Peyer's patch (tissue), 4 donors: ENCODE results near the gene FNBP1L.

Source experiments
- POLR2A ChIP-seq, 2 donors: fragments of 450-650 bp; IDR thresholded peaks; one replicate each; pipeline ENCODE4 v1.5.1; 2017; ENCODE audit warnings: antibody characterized with exemption in 2 of 2, mild to moderate bottlenecking in 2 of 2, moderate library complexity in 2 of 2
- TF ChIP-seq, protein P1 (sequence below), 6 experiments: fragments of 450-650 bp in 4 of 6; fragments of 200-600 bp in 2 of 6; sonication (generic) in 1 of 6; IDR thresholded peaks; one replicate each; pipeline ENCODE4 v1.5.1; 2017 to 2019; ENCODE audit warnings: antibody characterized with exemption in 6 of 6, mild to moderate bottlenecking in 3 of 6, moderate library complexity in 1 of 6

- TF ChIP-seq, protein P1, sequence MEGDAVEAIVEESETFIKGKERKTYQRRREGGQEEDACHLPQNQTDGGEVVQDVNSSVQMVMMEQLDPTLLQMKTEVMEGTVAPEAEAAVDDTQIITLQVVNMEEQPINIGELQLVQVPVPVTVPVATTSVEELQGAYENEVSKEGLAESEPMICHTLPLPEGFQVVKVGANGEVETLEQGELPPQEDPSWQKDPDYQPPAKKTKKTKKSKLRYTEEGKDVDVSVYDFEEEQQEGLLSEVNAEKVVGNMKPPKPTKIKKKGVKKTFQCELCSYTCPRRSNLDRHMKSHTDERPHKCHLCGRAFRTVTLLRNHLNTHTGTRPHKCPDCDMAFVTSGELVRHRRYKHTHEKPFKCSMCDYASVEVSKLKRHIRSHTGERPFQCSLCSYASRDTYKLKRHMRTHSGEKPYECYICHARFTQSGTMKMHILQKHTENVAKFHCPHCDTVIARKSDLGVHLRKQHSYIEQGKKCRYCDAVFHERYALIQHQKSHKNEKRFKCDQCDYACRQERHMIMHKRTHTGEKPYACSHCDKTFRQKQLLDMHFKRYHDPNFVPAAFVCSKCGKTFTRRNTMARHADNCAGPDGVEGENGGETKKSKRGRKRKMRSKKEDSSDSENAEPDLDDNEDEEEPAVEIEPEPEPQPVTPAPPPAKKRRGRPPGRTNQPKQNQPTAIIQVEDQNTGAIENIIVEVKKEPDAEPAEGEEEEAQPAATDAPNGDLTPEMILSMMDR (IDR thresholded peaks at IDR 0.05) = no peak
- TF ChIP-seq POLR2A (IDR thresholded peaks at IDR 0.05) = no peak
Observed at GRCh38 chr1:93467606-93468005, 19.7 kb downstream of the FNBP1L start.
